Esophagus squamous epithelium (tissue), 5 donors: ENCODE data around the gene NEDD4L. TPM values are rescaled to one million over a fixed set of nuclear protein-coding genes. Genes with fewer than 3 reads are reported as not detected.
A peak's percentile ranks its signal among the peaks of the same experiment; 100 is the strongest.

Experiments
- DNase-seq: peaks from one replicate; lab custom pipeline; 2025; lab: John Stamatoyannopoulos, UW
- H3K27ac ChIP-seq, 4 donors: fragments of 200-600 bp; sonication (generic); one replicate each; pipeline ENCODE4 v1.5.1; 2016 to 2019; ENCODE audit warnings: mild to moderate bottlenecking in 1 of 4
- H3K27me3 ChIP-seq, 4 donors: fragments of 200-600 bp; sonication (generic); 1 replicate in 3 of 4; 2 replicates in 1 of 4; pipeline versions ENCODE4 v1.5.1 to v1.6.0; 2017 to 2021; ENCODE audit warnings: antibody characterized with exemption in 1 of 4
- H3K36me3 ChIP-seq, 3 donors: fragments of 200-600 bp; sonication (generic); one replicate each; pipeline ENCODE4 v1.5.1; 2016 to 2019
- H3K4me1 ChIP-seq, 3 donors: fragments of 200-600 bp; sonication (generic); one replicate each; pipeline ENCODE4 v1.5.1; 2017 to 2019
- H3K4me3 ChIP-seq, 4 donors: fragments of 200-600 bp; sonication (generic); 1 replicate in 3 of 4; 2 replicates in 1 of 4; pipeline ENCODE4 v1.5.1; 2016 to 2019; ENCODE audit warnings: mild to moderate bottlenecking in 2 of 4, moderate library complexity in 1 of 4
- H3K9me3 ChIP-seq, 3 donors: fragments of 200-600 bp; sonication (generic); one replicate each; pipeline ENCODE4 v1.5.1; 2016 to 2019
- POLR2A ChIP-seq, 4 donors: fragments of 450-650 bp; IDR thresholded peaks; one replicate each; pipeline ENCODE4 v1.6.1; 2017; ENCODE audit warnings: antibody characterized with exemption in 4 of 4, mild to moderate bottlenecking in 4 of 4, moderate library complexity in 3 of 4
- WGBS, 2 donors: methylation state at CpG; one replicate each; pipeline ENCODE4 v1.1.5; 2018; 5-methylcytosine and 5-hydroxymethylcytosine counted together
- intact Hi-C: fragments of 100-400 bp; cut with DNase I; formaldehyde crosslinking; loops from one replicate; pipeline ENCODE4 v1.15.0; 2022
- total RNA-seq, 4 donors: library from RNA; depleted of rRNA; stranded (reverse); fragments of >200 nt; gene quantifications; one replicate each; pipeline ENCODE4 v1.1.0, GENCODE V29; 2016
- TF ChIP-seq, protein P1 (sequence below), 6 experiments: fragments of 450-650 bp in 4 of 6; fragments of 200-600 bp in 2 of 6; sonication (generic) in 2 of 6; IDR thresholded peaks; one replicate each; pipeline ENCODE4 v1.5.1; 2016 to 2019; ENCODE audit warnings: antibody characterized with exemption in 6 of 6, mild to moderate bottlenecking in 4 of 6, moderate library complexity in 4 of 6
- donor health status: DM: yes; HTN: yes; CAD: no.

Gene NEDD4L
- total RNA-seq, 4 donors from 2014 or later = 17.0 to 27.6 (median 21.9) TPM

DNA sequence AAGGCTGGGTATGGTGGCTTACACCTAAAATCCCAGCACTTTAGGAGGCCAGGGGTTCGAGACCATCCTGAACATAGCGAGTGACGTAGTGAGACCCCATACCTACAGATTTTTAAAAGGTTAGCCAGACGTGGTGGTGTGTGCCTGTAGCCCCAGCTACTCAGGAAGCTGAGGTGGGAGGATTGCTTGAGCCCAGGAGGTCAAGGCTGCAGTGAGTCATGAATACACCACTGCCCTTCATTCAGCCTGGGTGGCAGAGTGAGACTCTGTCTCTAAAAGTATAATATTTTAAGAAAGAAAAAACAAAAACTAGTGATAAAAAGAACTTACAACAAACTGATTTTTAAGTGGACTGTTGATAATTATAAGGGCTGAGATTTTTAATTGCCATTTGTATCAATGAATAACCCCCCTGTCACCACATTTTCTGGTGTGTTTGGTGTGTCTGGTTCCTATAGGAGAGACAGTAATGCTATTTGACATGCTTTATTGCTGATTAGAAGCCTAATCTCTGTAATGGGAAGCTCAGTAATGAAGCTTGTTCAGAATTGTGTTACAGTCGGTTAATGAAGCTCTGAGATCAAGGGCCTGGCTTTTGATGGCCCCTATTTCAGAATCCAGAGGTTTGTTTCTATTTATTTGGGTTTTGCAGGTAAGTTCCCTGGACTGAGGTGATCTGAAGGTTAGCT is 147.0 kb downstream of the NEDD4L start:
- H3K4me1 ChIP-seq = peaks cover 0 to 25% (median 9%) of the 10 kb centered on the region in 3 donors
- TF ChIP-seq, protein P1, sequence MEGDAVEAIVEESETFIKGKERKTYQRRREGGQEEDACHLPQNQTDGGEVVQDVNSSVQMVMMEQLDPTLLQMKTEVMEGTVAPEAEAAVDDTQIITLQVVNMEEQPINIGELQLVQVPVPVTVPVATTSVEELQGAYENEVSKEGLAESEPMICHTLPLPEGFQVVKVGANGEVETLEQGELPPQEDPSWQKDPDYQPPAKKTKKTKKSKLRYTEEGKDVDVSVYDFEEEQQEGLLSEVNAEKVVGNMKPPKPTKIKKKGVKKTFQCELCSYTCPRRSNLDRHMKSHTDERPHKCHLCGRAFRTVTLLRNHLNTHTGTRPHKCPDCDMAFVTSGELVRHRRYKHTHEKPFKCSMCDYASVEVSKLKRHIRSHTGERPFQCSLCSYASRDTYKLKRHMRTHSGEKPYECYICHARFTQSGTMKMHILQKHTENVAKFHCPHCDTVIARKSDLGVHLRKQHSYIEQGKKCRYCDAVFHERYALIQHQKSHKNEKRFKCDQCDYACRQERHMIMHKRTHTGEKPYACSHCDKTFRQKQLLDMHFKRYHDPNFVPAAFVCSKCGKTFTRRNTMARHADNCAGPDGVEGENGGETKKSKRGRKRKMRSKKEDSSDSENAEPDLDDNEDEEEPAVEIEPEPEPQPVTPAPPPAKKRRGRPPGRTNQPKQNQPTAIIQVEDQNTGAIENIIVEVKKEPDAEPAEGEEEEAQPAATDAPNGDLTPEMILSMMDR (IDR thresholded peaks at IDR 0.05) = no peak
- TF ChIP-seq POLR2A (IDR thresholded peaks at IDR 0.05) = no peak
- no peaks in the 10 kb centered on the region for H3K36me3 ChIP-seq
- DNase-seq = no peak
- no peak overlapping the region for H3K4me3 ChIP-seq
- intact Hi-C loops = no loop called here
- no peak overlapping the region for H3K27ac ChIP-seq
- no peaks in the 10 kb centered on the region for H3K27me3 ChIP-seq
- 79 to 96% methylated on average over 5 of the region's 5 CpGs for WGBS, 2 donors
- no peaks in the 10 kb centered on the region for H3K9me3 ChIP-seq

DNA sequence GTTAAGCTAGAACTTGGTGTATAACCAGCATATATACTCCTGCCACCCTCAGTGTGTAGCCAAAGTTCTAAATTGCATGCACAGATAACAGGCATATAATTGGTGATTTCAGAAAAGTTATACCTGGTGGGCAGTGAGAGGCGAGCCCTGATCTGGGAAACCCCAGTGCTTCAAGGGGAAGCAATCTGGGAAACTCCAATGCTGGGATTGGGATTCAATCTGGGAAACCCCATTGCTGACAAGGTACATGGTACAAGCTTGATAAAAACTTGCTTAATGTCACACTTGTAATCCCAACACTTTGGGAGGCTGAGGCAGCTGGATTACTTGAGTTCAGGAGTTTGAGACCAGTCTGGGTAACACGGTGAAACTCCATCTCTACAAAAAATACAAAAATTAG is 147.6 kb downstream of the NEDD4L start:
- Histone ChIP-seq H3K27ac (no peak overlapping the region), H3K4me3 (no peak overlapping the region), H3K36me3 (no peaks in the 10 kb centered on the region), H3K9me3 (no peaks in the 10 kb centered on the region), H3K4me1 (peaks cover 0 to 25% (median 9%) of the 10 kb centered on the region in 3 donors), H3K27me3 (no peaks in the 10 kb centered on the region)
- WGBS, 2 donors = 88 to 100% methylated on average over 2 of the region's 2 CpGs
- TF ChIP-seq, protein P1 (IDR thresholded peaks at IDR 0.05) = no peak
- TF ChIP-seq POLR2A (IDR thresholded peaks at IDR 0.05) = no peak
- intact Hi-C loops = no loop called here
- DNase-seq = no peak

DNA sequence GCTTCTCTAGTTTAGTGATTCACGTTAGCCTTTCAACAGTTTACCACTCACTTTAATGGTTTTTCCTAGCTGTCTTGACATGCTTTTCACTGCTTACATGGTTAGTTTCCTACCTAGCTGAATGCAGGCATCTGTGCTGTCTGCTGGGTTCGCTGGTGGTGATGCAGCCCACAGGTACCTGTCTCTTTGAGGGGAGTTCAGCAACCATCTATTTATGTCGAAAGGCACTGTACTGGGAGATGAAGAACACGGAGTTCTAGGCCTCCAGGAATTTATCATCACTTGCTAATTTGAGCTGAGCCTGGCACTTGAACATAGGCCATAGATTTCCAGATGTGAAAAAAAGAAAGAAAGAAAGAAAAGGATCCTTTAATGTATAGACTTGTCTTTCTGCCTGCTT is 148.5 kb downstream of the NEDD4L start:
- Histone ChIP-seq H3K4me1 (peaks cover 0 to 18% (median 9%) of the 10 kb centered on the region in 3 donors), H3K27me3 (no peaks in the 10 kb centered on the region), H3K27ac (no peak overlapping the region), H3K4me3 (no peak overlapping the region), H3K9me3 (no peaks in the 10 kb centered on the region), H3K36me3 (no peaks in the 10 kb centered on the region)
- 78 to 88% methylated on average over 4 of the region's 4 CpGs for WGBS, 2 donors
- TF ChIP-seq, protein P1 (IDR thresholded peaks at IDR 0.05) = no peak
- no peak for TF ChIP-seq POLR2A (IDR thresholded peaks at IDR 0.05)
- no peak for DNase-seq
- intact Hi-C loops = no loop called here

DNA sequence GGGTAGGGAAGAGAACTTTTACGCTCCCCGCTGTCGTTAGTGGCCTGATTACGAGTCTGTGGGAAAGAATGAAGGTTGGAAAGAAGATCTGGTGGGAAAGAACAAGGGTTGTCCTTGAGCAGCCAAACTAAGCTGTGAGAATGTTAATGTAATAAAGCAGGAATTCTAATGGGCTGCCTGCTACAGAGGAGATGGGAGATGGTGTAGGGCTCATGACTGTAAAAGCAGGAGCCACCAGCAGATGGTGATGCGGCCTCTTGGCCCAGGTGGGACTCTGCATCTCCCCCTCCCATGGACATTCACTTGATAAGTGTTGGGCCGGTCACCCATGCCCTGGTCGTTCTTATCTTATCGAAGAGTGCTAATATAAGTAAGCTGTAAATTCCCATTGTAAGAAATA is 150.0 kb downstream of the NEDD4L start:
- peaks cover 0 to 18% (median 9%) of the 10 kb centered on the region in 3 donors for H3K4me1 ChIP-seq
- H3K27ac ChIP-seq = no peak overlapping the region
- H3K9me3 ChIP-seq = no peaks in the 10 kb centered on the region
- WGBS, 2 donors = 82 to 85% methylated on average over 5 to 8 of the region's 8 CpGs
- intact Hi-C loops = no loop called here
- no peak overlapping the region for H3K4me3 ChIP-seq
- no peaks in the 10 kb centered on the region for H3K36me3 ChIP-seq
- no peaks in the 10 kb centered on the region for H3K27me3 ChIP-seq
- TF ChIP-seq, protein P1 (IDR thresholded peaks at IDR 0.05) = no peak
- no peak for TF ChIP-seq POLR2A (IDR thresholded peaks at IDR 0.05)
- no peak for DNase-seq

DNA sequence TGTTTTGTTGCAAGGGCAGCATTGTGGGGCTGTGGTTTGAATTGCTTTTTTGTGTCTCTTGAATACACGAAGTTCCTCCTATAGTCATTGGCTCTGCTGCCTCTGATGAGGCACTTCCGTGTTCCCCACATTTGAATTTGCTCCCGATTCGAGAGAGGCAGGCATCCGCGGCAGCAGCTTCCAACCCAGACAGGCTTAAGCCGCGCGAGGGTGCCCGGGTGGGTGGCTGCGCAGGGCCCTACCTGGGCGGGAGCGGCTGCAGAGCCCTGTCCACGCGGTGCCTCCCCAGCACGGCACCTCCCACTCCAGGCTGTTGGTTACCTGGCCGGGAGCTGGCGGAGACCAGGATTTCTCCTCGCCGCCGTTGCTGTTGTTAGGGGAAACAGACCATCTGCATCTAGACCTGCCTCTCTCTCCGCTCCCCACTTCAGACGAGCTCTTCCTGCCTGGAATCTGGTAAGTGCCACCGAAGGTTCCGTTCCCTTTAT is 151.3 kb downstream of the NEDD4L start:
- intact Hi-C loops = no loop called here
- H3K4me1 ChIP-seq = peaks cover 0 to 18% (median 9%) of the 10 kb centered on the region in 3 donors
- no peak for DNase-seq

More for the DNA sequence above, 151.3 kb downstream of the NEDD4L start:
- 7 to 32% methylated on average over 6 to 23 of the region's 25 CpGs for WGBS, 2 donors
- TF ChIP-seq, protein P1 (IDR thresholded peaks at IDR 0.05) = no peak
- no peak for TF ChIP-seq POLR2A (IDR thresholded peaks at IDR 0.05)
- Histone ChIP-seq H3K9me3 (no peaks in the 10 kb centered on the region), H3K36me3 (no peaks in the 10 kb centered on the region), H3K27ac (peak overlapping the region in 3 of 4 donors; percentile 17 to 34 (median 17)), H3K4me3 (peak overlapping the region; percentile 24 to 66 (median 44)), H3K27me3 (no peaks in the 10 kb centered on the region)
